Body of pancreas (tissue), 4 donors: ENCODE results near the gene TAF6.

Experiments used
- CTCF ChIP-seq, 7 experiments: fragments of 450-650 bp in 4 of 7; fragments of 200-600 bp in 3 of 7; sonication (generic) in 3 of 7; IDR thresholded peaks; one replicate each; pipeline ENCODE4 v1.5.1; 2016 to 2019; ENCODE audit warnings: antibody characterized with exemption in 7 of 7
- POLR2A ChIP-seq, 3 donors: fragments of 450-650 bp; IDR thresholded peaks; one replicate each; pipeline ENCODE4 v1.6.1; 2016; ENCODE audit warnings: antibody characterized with exemption in 3 of 3, mild to moderate bottlenecking in 2 of 3

- no peak for TF ChIP-seq CTCF (IDR thresholded peaks at IDR 0.05)
- no peak for TF ChIP-seq POLR2A (IDR thresholded peaks at IDR 0.05)
Measured at GRCh38 chr7:100079024-100079560, 40.1 kb downstream of the TAF6 start.
